HFFc6 (cell line): Measurements from ENCODE around the gene AKNA. TPM values are rescaled to one million over a fixed set of nuclear protein-coding genes. Genes with fewer than 3 reads are reported as not detected.

ENCODE experiments used
- DNase-seq: peaks from one replicate; pipeline ENCODE4 v3.0.0-alpha.2; 2018
- H3K27ac Mint-ChIP-seq: 2 replicates; pipeline ENCODE4 v1.8.0; 2020; ENCODE audit warnings: mild to moderate bottlenecking, mixed read lengths
- H3K27me3 Mint-ChIP-seq: 2 replicates; pipeline ENCODE4 v1.8.0; 2021; ENCODE audit warnings: mild to moderate bottlenecking, moderate library complexity, mixed read lengths; ENCODE audit not compliant: insufficient read depth
- H3K36me3 Mint-ChIP-seq: 2 replicates; pipeline ENCODE4 v1.8.0; 2021; ENCODE audit warnings: low read depth, mixed read lengths
- H3K4me1 Mint-ChIP-seq: 2 replicates; pipeline ENCODE4 v1.8.0; 2020; ENCODE audit warnings: low read depth, mixed read lengths
- H3K4me3 Mint-ChIP-seq: 2 replicates; pipeline ENCODE4 v1.8.0; 2020; ENCODE audit warnings: mild to moderate bottlenecking, moderate library complexity, mixed read lengths
- H3K9me3 Mint-ChIP-seq: 2 replicates; pipeline ENCODE4 v1.8.0; 2020; ENCODE audit warnings: mild to moderate bottlenecking, mixed read lengths
- CTCF ChIP-seq: fragments of 200-600 bp; sonication (generic); IDR thresholded peaks from 2 replicates; pipeline ENCODE4 v1.5.0; 2021; ENCODE audit warnings: antibody characterized with exemption, mild to moderate bottlenecking
- total RNA-seq, 6 experiments: library from RNA; stranded (reverse); fragmentation: NEBNext Ultra II Directional; extraction: Animal tissue kit (Norgen Biotek cat#: 25700); gene quantifications; 2 replicates in 1 of 6; 3 replicates in 5 of 6; pipeline ENCODE4 v1.2.3, GENCODE V29; 2021

The AKNA gene
- total RNA-seq, 6 experiments from 2014 or later = 9.3 to 13.1 (median 11.5) TPM

GRCh38 chr9:114395768-114396167, 8.0 kb upstream of the AKNA start:
- no peak overlapping the region for H3K4me3 Mint-ChIP-seq
- DNase-seq = no peak
- H3K27me3 Mint-ChIP-seq = peaks cover 5% of the 10 kb centered on the region
- no peaks in the 10 kb centered on the region for H3K36me3 Mint-ChIP-seq
- peaks cover 12% of the 10 kb centered on the region for H3K4me1 Mint-ChIP-seq
- no peaks in the 10 kb centered on the region for H3K9me3 Mint-ChIP-seq
- no peak overlapping the region for H3K27ac Mint-ChIP-seq
- no peak for TF ChIP-seq CTCF

- Mint-ChIP-seq H3K4me3 (no peak overlapping the region), H3K4me1 (peaks cover 12% of the 10 kb centered on the region), H3K27me3 (peaks cover 5% of the 10 kb centered on the region), H3K9me3 (no peaks in the 10 kb centered on the region), H3K36me3 (no peaks in the 10 kb centered on the region), H3K27ac (no peak overlapping the region)
- DNase-seq = no peak
- TF ChIP-seq CTCF = no peak
Observed at GRCh38 chr9:114395334-114395617, 7.5 kb upstream of the AKNA start.

GRCh38 chr9:114394523-114395333, 6.9 kb upstream of the AKNA start:
- Mint-ChIP-seq H3K36me3 (no peaks in the 10 kb centered on the region), H3K9me3 (no peaks in the 10 kb centered on the region), H3K4me3 (no peak overlapping the region), H3K27ac (no peak overlapping the region), H3K4me1 (peaks cover 12% of the 10 kb centered on the region), H3K27me3 (peaks cover 5% of the 10 kb centered on the region)
- no peak for TF ChIP-seq CTCF
- DNase-seq = no peak

- Mint-ChIP-seq H3K4me1 (peaks cover 25% of the 10 kb centered on the region), H3K4me3 (no peak overlapping the region)
Observed at GRCh38 chr9:114392749-114393112, 4.9 kb upstream of the AKNA start.

GRCh38 chr9:114390952-114391351, 3.2 kb upstream of the AKNA start:
- Mint-ChIP-seq H3K36me3 (no peaks in the 10 kb centered on the region), H3K27ac (no peak overlapping the region), H3K9me3 (no peaks in the 10 kb centered on the region), H3K4me1 (peaks cover 32% of the 10 kb centered on the region), H3K27me3 (peaks cover 2% of the 10 kb centered on the region; the same call in 1 of the 2 replicates), H3K4me3 (no peak overlapping the region)
- DNase-seq = no peak
- TF ChIP-seq CTCF = no peak

More at GRCh38 chr9:114392749-114393112, 4.9 kb upstream of the AKNA start:
- Mint-ChIP-seq H3K27ac (no peak overlapping the region), H3K27me3 (peaks cover 7% of the 10 kb centered on the region), H3K36me3 (no peaks in the 10 kb centered on the region), H3K9me3 (no peaks in the 10 kb centered on the region)
- no peak for DNase-seq
- TF ChIP-seq CTCF = no peak
